CD4-positive, alpha-beta T cell (primary cell): ENCODE measurements around the gene FNDC3B. TPM values are rescaled to one million over a fixed set of nuclear protein-coding genes. Genes with fewer than 3 reads are reported as not detected.

Experiments used
- ATAC-seq: fragments of 200-7000 bp; cut with Tn5 transposase; one replicate; pipeline ENCODE4 v1.10.0; 2022; ENCODE audit warnings: mild to moderate bottlenecking; ENCODE audit not compliant: poor library complexity
- CTCF ChIA-PET: fragments of 350-600 bp; sonication (Branson Sonifier 250); formaldehyde crosslinking; loops from one replicate; lab custom pipeline; 2021; ENCODE audit warnings: antibody characterized with exemption, inconsistent platforms; lab: Charles Lee
- POLR2A ChIA-PET: fragments of 350-600 bp; sonication (Branson Sonifier 250); formaldehyde crosslinking; loops from one replicate; lab custom pipeline; 2021; ENCODE audit warnings: antibody characterized with exemption, inconsistent platforms; lab: Charles Lee
- DNase-seq, 14 experiments: peaks; one replicate each; pipeline ENCODE4 v3.0.0-alpha.2; 2013 to 2020; ENCODE audit warnings: mixed read lengths in 2 of 14
- H3K27ac ChIP-seq, 2 donors: one replicate each; pipeline versions ENCODE4 v1.5.1 to v1.7.0; 2013; ENCODE audit warnings: low read length in 2 of 2, low read depth in 1 of 2, mild to moderate bottlenecking in 1 of 2
- H3K27me3 ChIP-seq, 2 experiments: 1 replicate in 1 of 2; 2 replicates in 1 of 2; pipeline versions ENCODE4 v1.6.1 to v1.7.0; 2013; ENCODE audit warnings: low read length in 2 of 2, control low read depth in 1 of 2, mild to moderate bottlenecking in 1 of 2, moderate library complexity in 1 of 2; ENCODE audit not compliant: insufficient read depth in 2 of 2, control insufficient read depth in 1 of 2
- H3K36me3 ChIP-seq: one replicate; pipeline ENCODE4 v1.6.1; 2013; ENCODE audit warnings: low read length, control low read depth; ENCODE audit not compliant: insufficient read depth
- H3K4me1 ChIP-seq: one replicate; pipeline ENCODE4 v1.6.1; 2013; ENCODE audit warnings: low read length, control low read depth; ENCODE audit not compliant: insufficient read depth
- H3K4me3 ChIP-seq: one replicate; pipeline ENCODE4 v1.5.1; 2013; ENCODE audit warnings: mild to moderate bottlenecking, low read length, moderate library complexity
- H3K9me3 ChIP-seq, 2 experiments: 1 replicate in 1 of 2; 2 replicates in 1 of 2; pipeline versions ENCODE4 v1.6.1 to v1.7.0; 2013; ENCODE audit warnings: low read length in 2 of 2, mild to moderate bottlenecking in 2 of 2, control low read depth in 1 of 2, moderate library complexity in 1 of 2; ENCODE audit not compliant: control insufficient read depth in 1 of 2, insufficient read depth in 1 of 2
- H3K27ac Mint-ChIP-seq: one replicate; pipeline ENCODE4 v1.8.0; 2020; ENCODE audit warnings: mixed read lengths
- H3K27me3 Mint-ChIP-seq: one replicate; pipeline ENCODE4 v1.8.0; 2021; ENCODE audit warnings: mixed read lengths
- H3K36me3 Mint-ChIP-seq: one replicate; pipeline ENCODE4 v1.8.0; 2021; ENCODE audit warnings: low read depth, mixed read lengths
- H3K4me1 Mint-ChIP-seq: one replicate; pipeline ENCODE4 v1.8.0; 2021; ENCODE audit warnings: low read depth, mixed read lengths
- H3K4me3 Mint-ChIP-seq: one replicate; pipeline ENCODE4 v1.8.0; 2020; ENCODE audit warnings: mild to moderate bottlenecking, mixed read lengths
- H3K9me3 Mint-ChIP-seq: one replicate; pipeline ENCODE4 v1.8.0; 2020; ENCODE audit warnings: mixed read lengths
- CTCF ChIP-seq: fragments of 200-600 bp; IDR thresholded peaks from one replicate; pipeline ENCODE4 v1.8.0; 2022; ENCODE audit warnings: antibody characterized with exemption, mild to moderate bottlenecking
- intact Hi-C, 2 experiments: fragments of 100-400 bp; cut with DNase I in 1 of 2; cut with micrococcal nuclease in 1 of 2; formaldehyde crosslinking; loops; one replicate each; pipeline versions ENCODE4 v1.15.1 to v1.9.0; 2023 to 2025; cut with DNase I, micrococcal nuclease
- total RNA-seq, 174 experiments: library from RNA in 2 of 174; stranded (reverse) in 2 of 174; gene quantifications; one replicate each; pipeline ENCODE4 v1.2.3 and lab custom pipeline; 2021 to 2026

The FNDC3B gene
- total RNA-seq, 2 experiments from 2014 or later = 26.1 to 28.7 TPM

- H3K27me3 ChIP-seq = no peaks in the 10 kb centered on the region
- H3K4me1 ChIP-seq = no peaks in the 10 kb centered on the region
- DNase-seq = no peak
- H3K27ac ChIP-seq = no peak overlapping the region
- no peak for ATAC-seq
- Mint-ChIP-seq H3K4me3 (no peak overlapping the region), H3K36me3 (peaks cover 64% of the 10 kb centered on the region), H3K4me1 (no peaks in the 10 kb centered on the region), H3K27ac (no peak overlapping the region), H3K9me3 (no peaks in the 10 kb centered on the region), H3K27me3 (no peaks in the 10 kb centered on the region)
- no peak overlapping the region for H3K4me3 ChIP-seq
- no peaks in the 10 kb centered on the region for H3K9me3 ChIP-seq
- H3K36me3 ChIP-seq = peaks cover 40% of the 10 kb centered on the region
- no peak for TF ChIP-seq CTCF
- ChIA-PET POLR2A (interaction anchor here (0.6 kb wide), 1 partner anchor 20 kb away, joined by 6 read pairs; no protein-coding TSS in a partner anchor), CTCF (interaction anchor here (0.6 to 2.1 kb wide), 10 partner anchors 10 to 1377 kb away, joined by 3 to 20 read pairs (median 4); no protein-coding TSS in a partner anchor)
- intact Hi-C loops = loop anchor here (5.0 to 10.0 kb wide), 6 partner anchors 305 to 1927 kb away; partner anchors contain the start of genes CLDN11 (in 1 of the 2) and FNDC3B (in 1 of the 2)
Observed at GRCh38 chr3:172342097-172342659, 302.8 kb downstream of the FNDC3B start.

GRCh38 chr3:172343117-172343516 is 303.7 kb downstream of the FNDC3B start:
- Histone ChIP-seq H3K9me3 (no peaks in the 10 kb centered on the region), H3K27me3 (no peaks in the 10 kb centered on the region), H3K27ac (no peak overlapping the region), H3K4me1 (no peaks in the 10 kb centered on the region), H3K36me3 (peaks cover 49% of the 10 kb centered on the region), H3K4me3 (no peak overlapping the region)
- DNase-seq = no peak
- Mint-ChIP-seq H3K9me3 (no peaks in the 10 kb centered on the region), H3K36me3 (peaks cover 67% of the 10 kb centered on the region), H3K27me3 (no peaks in the 10 kb centered on the region), H3K4me3 (no peak overlapping the region), H3K4me1 (no peaks in the 10 kb centered on the region), H3K27ac (no peak overlapping the region)
- ATAC-seq = no peak
- TF ChIP-seq CTCF = no peak
- intact Hi-C loops = loop anchor here (5.0 to 10.0 kb wide), 6 partner anchors 306 to 1928 kb away; partner anchors contain the start of genes CLDN11 (in 1 of the 2) and FNDC3B (in 1 of the 2)
- ChIA-PET POLR2A (no interaction called here), CTCF (no interaction called here)

GRCh38 chr3:172343979-172344378 is 304.6 kb downstream of the FNDC3B start:
- intact Hi-C loops = loop anchor here (5.0 to 10.0 kb wide), 6 partner anchors 307 to 1929 kb away; partner anchors contain the start of genes CLDN11 (in 1 of the 2) and FNDC3B (in 1 of the 2)
- H3K4me3 Mint-ChIP-seq = no peak overlapping the region
- CTCF ChIA-PET = no interaction called here
- DNase-seq = no peak
- H3K27me3 ChIP-seq = no peaks in the 10 kb centered on the region
- POLR2A ChIA-PET = no interaction called here
- no peak for ATAC-seq
- no peaks in the 10 kb centered on the region for H3K4me1 ChIP-seq
- TF ChIP-seq CTCF = no peak
- peaks cover 56% of the 10 kb centered on the region for H3K36me3 ChIP-seq
- no peak overlapping the region for H3K27ac Mint-ChIP-seq
- no peaks in the 10 kb centered on the region for H3K4me1 Mint-ChIP-seq
- H3K9me3 Mint-ChIP-seq = no peaks in the 10 kb centered on the region
- no peaks in the 10 kb centered on the region for H3K9me3 ChIP-seq
- H3K27ac ChIP-seq = no peak overlapping the region
- H3K4me3 ChIP-seq = no peak overlapping the region
- peaks cover 75% of the 10 kb centered on the region for H3K36me3 Mint-ChIP-seq
- H3K27me3 Mint-ChIP-seq = no peaks in the 10 kb centered on the region
